Measurements from ENCODE around the gene SLC16A5.
A peak's percentile ranks its signal among the peaks of the same experiment; 100 is the strongest.
"Not testable (repeated sequence)": the region's sequence is repeated elsewhere in the genome, so short reads cannot be mapped to it uniquely, and the experiment has no call there.

SLC16A5 gene

GRCh38 chr17:75110234-75110937 lies 22.6 kb downstream of the SLC16A5 start:
- no peak for DNase-seq (ENCODE audit: low read depth)

GRCh38 chr17:75111777-75112335 lies 24.1 kb downstream of the SLC16A5 start:
- DNase-seq (ENCODE audit: low read depth), result no peak

GRCh38 chr17:75113798-75114551 lies 26.2 kb downstream of the SLC16A5 start:
- peak; percentile 86 for DNase-seq (ENCODE audit: low read depth)

- DNase-seq (ENCODE audit: low read depth), result no peak
These were observed 27.0 kb downstream of the SLC16A5 start for GRCh38 chr17:75114552-75115314.

GRCh38 chr17:75115555-75115954 lies 27.8 kb downstream of the SLC16A5 start:
- no peak for DNase-seq (ENCODE audit: low read depth)

- no peak for DNase-seq (ENCODE audit: low read depth)
These were observed 29.0 kb downstream of the SLC16A5 start for GRCh38 chr17:75116737-75117136.

- no peak for DNase-seq (ENCODE audit: low read depth)
These were observed 30.6 kb downstream of the SLC16A5 start for GRCh38 chr17:75118307-75118706.

GRCh38 chr17:75124041-75124818 lies 36.5 kb downstream of the SLC16A5 start:
- peak; percentile 46 for DNase-seq (ENCODE audit: low read depth)

GRCh38 chr17:75124819-75125162 lies 37.0 kb downstream of the SLC16A5 start:
- DNase-seq (ENCODE audit: low read depth), result no peak

- DNase-seq (ENCODE audit: low read depth), result no peak
These were observed 38.2 kb downstream of the SLC16A5 start for GRCh38 chr17:75125984-75126383.

- DNase-seq (ENCODE audit: low read depth), result no peak
These were observed 39.2 kb downstream of the SLC16A5 start for GRCh38 chr17:75126954-75127353.

- not testable (repeated sequence) for DNase-seq (ENCODE audit: low read depth)
These were observed 40.2 kb downstream of the SLC16A5 start for GRCh38 chr17:75127936-75128335.

- DNase-seq (ENCODE audit: low read depth), result no peak
These were observed 41.1 kb downstream of the SLC16A5 start for GRCh38 chr17:75128694-75129505.

GRCh38 chr17:75129576-75129975 lies 41.8 kb downstream of the SLC16A5 start:
- DNase-seq (ENCODE audit: low read depth), result no peak

- DNase-seq (ENCODE audit: low read depth), result no peak
These were observed 42.4 kb downstream of the SLC16A5 start for GRCh38 chr17:75130059-75130631.

GRCh38 chr17:75130632-75131277 lies 43.0 kb downstream of the SLC16A5 start:
- peak; percentile 29 for DNase-seq (ENCODE audit: low read depth)

GRCh38 chr17:75131278-75132017 lies 43.7 kb downstream of the SLC16A5 start, which contains the start of gene NT5C:
TSS of gene NT5C (minus strand) at chr17:75131742. CDS start at chr17:75131707, 35 bp downstream.
- peak; percentile 48 for DNase-seq (ENCODE audit: low read depth)

- DNase-seq (ENCODE audit: low read depth), result not testable (repeated sequence)
These were observed 44.6 kb downstream of the SLC16A5 start for GRCh38 chr17:75132018-75133000.
